ENCODE results near the gene SLC35F3. TPM values are rescaled to one million over a fixed set of nuclear protein-coding genes. Genes with fewer than 3 reads are reported as not detected.

The SLC35F3 gene
- total RNA-seq, 1 experiment from 2014 or later = 22.7 TPM

DNA sequence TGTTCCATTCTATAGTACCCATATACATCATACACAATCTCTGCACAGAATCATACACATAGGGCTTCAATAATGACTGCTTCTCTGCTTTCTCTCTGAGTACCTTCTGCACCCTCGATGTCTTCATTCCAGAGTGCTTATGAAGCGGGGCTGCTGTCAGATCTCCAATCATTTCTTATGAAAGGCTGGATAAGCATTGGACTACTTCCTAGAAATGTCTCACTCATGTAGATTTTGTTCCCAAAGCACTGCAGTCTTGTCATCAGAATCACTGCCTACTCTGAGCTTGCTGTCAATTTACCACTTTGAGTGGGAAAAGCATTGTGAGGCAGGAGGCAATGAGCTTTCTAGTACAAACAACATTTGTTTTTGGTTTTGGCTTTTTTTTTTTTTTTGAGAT, 179.0 kb downstream of the SLC35F3 start:
- intact Hi-C loops (cut with micrococcal nuclease; ENCODE audit: unreplicated experiment) = no loop called here
- H3K36me3 ChIP-seq (ENCODE audit: insufficient read depth, low read length, poor library complexity, severe bottlenecking) = no peaks in the 10 kb centered on the region
- DNase-seq (ENCODE audit: low spot score) = no peak
- BruUV-seq (replicated peaks) = no TSS peak
- H3K27ac ChIP-seq (ENCODE audit: low read depth, low read length, poor library complexity, severe bottlenecking) = no peak overlapping the region
- no peaks in the 10 kb centered on the region for H3K4me1 ChIP-seq (ENCODE audit: insufficient read depth, low read length, poor library complexity, severe bottlenecking)
- H3K27me3 ChIP-seq (replicated peaks; ENCODE audit: insufficient read depth, low read depth, low read length, poor library complexity) = peaks cover 10% of the 10 kb centered on the region
- no peaks in the 10 kb centered on the region for H3K9me3 ChIP-seq (ENCODE audit: low read depth, low read length, poor library complexity, severe bottlenecking)
- no peak overlapping the region for H3K4me3 ChIP-seq (ENCODE audit: low read depth, low read length, poor library complexity, severe bottlenecking)
- CTCF ChIA-PET = no interaction called here
- POLR2A ChIA-PET (ENCODE audit: low non-redundant PET) = no interaction called here
- no peak for TF ChIP-seq EZH2 (IDR thresholded peaks at IDR 0.05; ENCODE audit: borderline replicate concordance, low read depth, low read length, poor library complexity, severe bottlenecking)
- TF ChIP-seq, protein P1, sequence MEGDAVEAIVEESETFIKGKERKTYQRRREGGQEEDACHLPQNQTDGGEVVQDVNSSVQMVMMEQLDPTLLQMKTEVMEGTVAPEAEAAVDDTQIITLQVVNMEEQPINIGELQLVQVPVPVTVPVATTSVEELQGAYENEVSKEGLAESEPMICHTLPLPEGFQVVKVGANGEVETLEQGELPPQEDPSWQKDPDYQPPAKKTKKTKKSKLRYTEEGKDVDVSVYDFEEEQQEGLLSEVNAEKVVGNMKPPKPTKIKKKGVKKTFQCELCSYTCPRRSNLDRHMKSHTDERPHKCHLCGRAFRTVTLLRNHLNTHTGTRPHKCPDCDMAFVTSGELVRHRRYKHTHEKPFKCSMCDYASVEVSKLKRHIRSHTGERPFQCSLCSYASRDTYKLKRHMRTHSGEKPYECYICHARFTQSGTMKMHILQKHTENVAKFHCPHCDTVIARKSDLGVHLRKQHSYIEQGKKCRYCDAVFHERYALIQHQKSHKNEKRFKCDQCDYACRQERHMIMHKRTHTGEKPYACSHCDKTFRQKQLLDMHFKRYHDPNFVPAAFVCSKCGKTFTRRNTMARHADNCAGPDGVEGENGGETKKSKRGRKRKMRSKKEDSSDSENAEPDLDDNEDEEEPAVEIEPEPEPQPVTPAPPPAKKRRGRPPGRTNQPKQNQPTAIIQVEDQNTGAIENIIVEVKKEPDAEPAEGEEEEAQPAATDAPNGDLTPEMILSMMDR (conservative IDR thresholded peaks at IDR 0.05; ENCODE audit: low read depth, low read length) = no peak

DNA sequence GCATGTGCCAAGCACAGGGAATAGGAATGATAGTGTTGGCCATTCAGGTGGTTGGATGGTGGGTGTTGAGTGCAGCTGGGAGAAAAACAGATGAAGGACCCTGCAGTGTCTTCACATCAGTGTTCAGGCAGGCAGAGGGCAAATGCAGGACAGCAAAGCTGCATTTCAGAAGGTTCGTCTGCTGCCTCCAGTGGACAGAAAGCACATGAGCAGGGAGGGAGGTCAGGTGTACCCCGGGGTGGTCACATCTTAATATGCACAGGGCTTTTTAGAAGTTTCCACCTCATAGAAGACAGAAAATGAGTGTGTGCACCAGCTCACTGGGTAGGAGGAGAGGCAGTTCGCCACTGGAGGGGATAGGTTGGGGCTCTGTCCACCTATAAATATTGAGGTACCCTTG, 184.9 kb downstream of the SLC35F3 start:
- no TSS peak for BruUV-seq (replicated peaks)
- TF ChIP-seq, protein P1 (conservative IDR thresholded peaks at IDR 0.05; ENCODE audit: low read depth, low read length) = peak; percentile 46
- TF ChIP-seq EZH2 (IDR thresholded peaks at IDR 0.05; ENCODE audit: borderline replicate concordance, low read depth, low read length, poor library complexity, severe bottlenecking) = no peak
- ChIA-PET POLR2A (ENCODE audit: low non-redundant PET) (no interaction called here), CTCF (no interaction called here)
- H3K27me3 ChIP-seq (replicated peaks; ENCODE audit: insufficient read depth, low read depth, low read length, poor library complexity) = no peaks in the 10 kb centered on the region
- no peaks in the 10 kb centered on the region for H3K36me3 ChIP-seq (ENCODE audit: insufficient read depth, low read length, poor library complexity, severe bottlenecking)
- no peaks in the 10 kb centered on the region for H3K4me1 ChIP-seq (ENCODE audit: insufficient read depth, low read length, poor library complexity, severe bottlenecking)
- DNase-seq (ENCODE audit: low spot score) = no peak
- no peaks in the 10 kb centered on the region for H3K9me3 ChIP-seq (ENCODE audit: low read depth, low read length, poor library complexity, severe bottlenecking)
- intact Hi-C loops (cut with micrococcal nuclease; ENCODE audit: unreplicated experiment) = no loop called here
- H3K4me3 ChIP-seq (ENCODE audit: low read depth, low read length, poor library complexity, severe bottlenecking) = no peak overlapping the region
- no peak overlapping the region for H3K27ac ChIP-seq (ENCODE audit: low read depth, low read length, poor library complexity, severe bottlenecking)

DNA sequence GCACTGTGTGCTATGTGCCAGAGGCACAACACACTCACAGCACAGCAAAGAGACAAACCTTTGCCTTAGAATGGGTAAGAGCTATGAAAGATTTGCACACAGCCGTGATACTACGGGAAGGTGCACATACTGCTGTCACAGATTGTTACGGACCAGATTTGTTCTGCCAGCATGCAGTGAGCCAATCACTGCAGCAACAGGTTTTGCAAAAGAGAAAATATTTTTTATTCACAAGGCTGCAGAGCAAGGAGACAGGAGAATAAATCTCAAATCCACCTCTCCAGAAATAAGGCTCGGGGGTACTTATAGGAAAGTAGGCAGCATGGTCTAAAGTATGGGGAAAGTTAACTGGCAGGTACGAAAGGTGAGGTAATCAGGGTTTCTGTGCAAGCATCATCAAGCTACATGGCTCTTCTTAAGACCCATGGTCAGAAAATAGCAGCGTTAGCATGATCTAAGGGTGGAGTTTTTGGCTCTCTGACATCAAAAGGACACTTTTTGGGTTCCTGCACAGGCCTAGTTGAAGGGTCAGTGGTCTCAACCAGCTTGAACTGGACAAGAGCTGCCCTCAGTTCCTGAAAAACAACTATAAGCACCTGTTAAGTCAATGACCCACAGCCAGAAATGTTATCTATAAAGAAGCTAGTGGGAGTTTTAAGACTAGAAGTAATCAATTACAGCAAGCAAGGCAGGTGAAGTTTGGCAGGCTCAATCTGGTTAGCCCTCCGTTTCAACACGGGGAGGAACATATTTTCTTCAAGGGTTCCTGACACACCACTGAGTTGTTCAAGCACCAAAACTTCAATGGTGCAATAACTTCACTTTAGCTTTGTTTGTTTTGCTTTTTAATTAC, 186.0 kb downstream of the SLC35F3 start:
- BruUV-seq (replicated peaks) = no TSS peak
- TF ChIP-seq, protein P1 (conservative IDR thresholded peaks at IDR 0.05; ENCODE audit: low read depth, low read length) = no peak
- no peak for TF ChIP-seq EZH2 (IDR thresholded peaks at IDR 0.05; ENCODE audit: borderline replicate concordance, low read depth, low read length, poor library complexity, severe bottlenecking)
- CTCF ChIA-PET = no interaction called here

More for the DNA sequence above, 186.0 kb downstream of the SLC35F3 start:
- Histone ChIP-seq H3K4me3 (ENCODE audit: low read depth, low read length, poor library complexity, severe bottlenecking) (no peak overlapping the region), H3K36me3 (ENCODE audit: insufficient read depth, low read length, poor library complexity, severe bottlenecking) (no peaks in the 10 kb centered on the region), H3K27ac (ENCODE audit: low read depth, low read length, poor library complexity, severe bottlenecking) (no peak overlapping the region), H3K27me3 (replicated peaks; ENCODE audit: insufficient read depth, low read depth, low read length, poor library complexity) (no peaks in the 10 kb centered on the region), H3K9me3 (ENCODE audit: low read depth, low read length, poor library complexity, severe bottlenecking) (no peaks in the 10 kb centered on the region), H3K4me1 (ENCODE audit: insufficient read depth, low read length, poor library complexity, severe bottlenecking) (no peaks in the 10 kb centered on the region)
- POLR2A ChIA-PET (ENCODE audit: low non-redundant PET) = no interaction called here
- intact Hi-C loops (cut with micrococcal nuclease; ENCODE audit: unreplicated experiment) = no loop called here
- DNase-seq (ENCODE audit: low spot score) = no peak
